Measurements from ENCODE around the gene CIT.

DNA sequence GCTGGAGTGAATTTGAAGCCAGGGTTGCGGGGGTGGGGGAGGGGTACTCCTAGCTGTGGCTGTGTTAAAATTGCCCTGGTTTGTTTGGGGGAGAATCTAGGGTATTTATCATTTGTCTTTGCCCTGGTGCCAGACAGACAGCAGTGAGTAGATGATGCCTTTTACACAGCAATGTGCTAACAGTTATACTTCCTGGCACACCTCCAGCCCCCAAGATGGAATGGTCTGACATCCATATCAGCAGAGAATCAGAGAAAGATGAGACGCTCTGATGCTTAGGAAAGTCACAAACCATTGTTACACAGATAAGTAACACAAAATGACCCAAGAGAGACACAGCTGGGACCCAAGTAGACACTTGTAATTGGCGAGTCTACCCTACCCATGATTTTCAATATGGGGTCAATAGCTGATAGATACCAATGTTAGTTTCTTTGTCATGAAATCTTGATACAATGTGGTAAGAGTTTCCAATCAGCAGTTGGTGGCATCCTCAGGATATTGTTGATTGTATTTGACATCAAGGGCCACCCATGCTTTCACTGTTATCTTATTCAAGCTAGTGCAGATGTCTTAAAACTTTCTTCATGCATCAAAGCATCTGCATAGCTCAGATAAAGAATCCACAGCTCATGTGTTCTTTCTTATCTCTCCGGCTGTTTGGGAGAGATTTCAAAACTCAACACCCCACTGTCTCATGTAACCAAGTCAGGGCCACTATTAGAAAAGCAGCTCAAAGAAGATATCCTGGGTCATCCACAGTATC lies 211.8 kb downstream of the CIT start:
- TF ChIP-seq YY1 (tag by site-specific recombination; IDR thresholded peaks at IDR 0.05) (no peak), SETDB1 (IDR thresholded peaks at IDR 0.05; ENCODE audit: insufficient read length, low read length) (no peak), ZNF211 (tag by site-specific recombination; IDR thresholded peaks at IDR 0.05; ENCODE audit: low read depth) (no peak), EGR2 (tag by site-specific recombination; IDR thresholded peaks at IDR 0.05; ENCODE audit: low read depth) (no peak), ZNF114 (tag by site-specific recombination; IDR thresholded peaks at IDR 0.05) (no peak)
- TF ChIP-seq, protein P1, sequence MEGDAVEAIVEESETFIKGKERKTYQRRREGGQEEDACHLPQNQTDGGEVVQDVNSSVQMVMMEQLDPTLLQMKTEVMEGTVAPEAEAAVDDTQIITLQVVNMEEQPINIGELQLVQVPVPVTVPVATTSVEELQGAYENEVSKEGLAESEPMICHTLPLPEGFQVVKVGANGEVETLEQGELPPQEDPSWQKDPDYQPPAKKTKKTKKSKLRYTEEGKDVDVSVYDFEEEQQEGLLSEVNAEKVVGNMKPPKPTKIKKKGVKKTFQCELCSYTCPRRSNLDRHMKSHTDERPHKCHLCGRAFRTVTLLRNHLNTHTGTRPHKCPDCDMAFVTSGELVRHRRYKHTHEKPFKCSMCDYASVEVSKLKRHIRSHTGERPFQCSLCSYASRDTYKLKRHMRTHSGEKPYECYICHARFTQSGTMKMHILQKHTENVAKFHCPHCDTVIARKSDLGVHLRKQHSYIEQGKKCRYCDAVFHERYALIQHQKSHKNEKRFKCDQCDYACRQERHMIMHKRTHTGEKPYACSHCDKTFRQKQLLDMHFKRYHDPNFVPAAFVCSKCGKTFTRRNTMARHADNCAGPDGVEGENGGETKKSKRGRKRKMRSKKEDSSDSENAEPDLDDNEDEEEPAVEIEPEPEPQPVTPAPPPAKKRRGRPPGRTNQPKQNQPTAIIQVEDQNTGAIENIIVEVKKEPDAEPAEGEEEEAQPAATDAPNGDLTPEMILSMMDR (tag by site-specific recombination; IDR thresholded peaks at IDR 0.05): no peak
